Measurements from ENCODE around the gene HSD17B3.
"Not testable (repeated sequence)": the region's sequence is repeated elsewhere in the genome, so short reads cannot be mapped to it uniquely, and the experiment has no call there.

The HSD17B3 gene

DNA sequence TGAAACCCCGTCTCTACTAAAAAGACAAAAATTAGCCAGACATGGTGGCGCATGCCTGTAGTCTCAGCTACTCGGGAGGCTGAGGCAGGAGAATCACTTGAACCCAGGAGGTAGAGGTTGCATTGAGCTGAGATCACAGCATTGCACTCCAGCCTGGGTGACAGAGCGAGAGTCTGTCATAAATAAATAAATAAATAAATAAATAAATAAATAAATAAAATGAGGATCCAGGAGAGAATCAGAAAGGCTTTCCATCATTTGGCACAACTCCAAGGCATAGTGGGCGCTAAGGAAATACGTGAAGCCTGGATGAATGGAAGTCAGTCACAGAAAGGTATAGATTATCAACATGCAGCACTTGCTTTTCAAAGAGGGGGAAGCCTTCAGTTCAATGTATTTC lies 65.6 kb downstream of the HSD17B3 start:
- DNase-seq (ENCODE audit: low spot score): not testable (repeated sequence)

DNA sequence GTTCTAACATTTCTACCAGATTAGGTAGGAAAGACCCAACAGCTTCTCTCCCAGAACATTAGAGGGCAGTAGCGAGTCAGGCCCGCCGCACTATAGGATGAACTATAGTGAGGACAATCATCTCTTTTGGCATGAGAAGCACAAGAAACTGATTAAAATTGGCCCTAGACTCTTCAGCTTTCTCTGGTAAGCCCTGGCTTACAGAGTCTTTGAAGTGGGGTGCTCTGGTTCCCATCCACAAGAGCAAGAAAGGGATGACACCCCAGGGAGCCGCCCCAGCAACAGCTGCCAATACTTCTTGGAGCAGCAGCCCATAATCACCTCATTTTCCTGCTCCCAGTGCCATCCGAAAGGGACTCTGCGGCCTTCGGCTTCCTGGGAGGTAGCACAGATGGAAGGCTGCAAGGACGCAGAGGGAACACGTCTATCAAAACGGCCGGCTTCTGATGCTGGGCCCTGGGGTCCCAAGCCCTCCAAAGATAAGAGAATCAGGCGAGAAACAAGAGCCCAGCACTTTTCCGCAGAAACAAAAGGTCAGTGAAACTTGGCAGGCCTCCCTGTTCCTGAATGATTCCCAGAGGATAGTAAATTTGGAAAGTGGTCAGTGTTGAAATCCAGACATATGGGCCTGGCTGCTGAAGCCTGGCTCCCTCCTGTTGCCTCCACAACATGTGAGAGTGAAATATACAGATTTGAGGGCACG lies 69.3 kb downstream of the HSD17B3 start:
- DNase-seq (ENCODE audit: low spot score): peak; percentile 44

DNA sequence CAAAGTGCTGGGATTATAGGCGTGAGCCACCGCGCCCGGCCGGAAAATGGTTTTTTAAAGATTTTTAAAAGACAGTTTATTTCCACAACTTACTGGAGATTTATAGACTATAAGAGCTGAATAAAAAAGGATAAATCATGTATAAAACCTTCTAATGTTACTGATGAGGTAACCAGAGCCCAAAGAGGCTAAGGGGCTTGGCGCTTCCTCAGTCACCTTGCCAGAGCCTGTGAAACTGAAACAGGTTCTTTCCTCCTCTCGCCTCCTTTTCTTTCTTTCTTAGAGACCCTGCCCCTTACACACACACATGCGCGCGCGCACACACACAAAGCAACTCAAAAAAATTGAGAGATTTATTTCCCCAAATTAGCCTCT lies 69.8 kb downstream of the HSD17B3 start:
- no peak for DNase-seq (ENCODE audit: low spot score)

DNA sequence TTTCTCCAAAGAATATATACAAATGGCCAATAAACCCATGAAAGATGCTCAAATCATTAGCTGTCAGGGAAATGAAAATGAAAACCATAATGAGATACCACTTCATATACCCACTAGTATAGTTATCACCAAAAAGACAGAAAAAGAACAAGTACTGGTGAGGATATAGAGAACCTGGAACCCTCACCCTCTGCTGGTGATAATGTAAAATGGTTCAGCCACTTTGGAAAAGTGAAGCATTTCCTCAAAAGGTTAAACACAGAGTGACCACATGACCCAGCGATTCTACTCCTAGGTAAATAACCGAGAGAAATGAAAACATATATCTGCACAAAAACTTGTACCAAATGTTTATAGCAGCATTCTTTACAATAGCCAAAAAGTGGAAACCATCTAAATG lies 72.0 kb downstream of the HSD17B3 start:
- no peak for DNase-seq (ENCODE audit: low spot score)

DNA sequence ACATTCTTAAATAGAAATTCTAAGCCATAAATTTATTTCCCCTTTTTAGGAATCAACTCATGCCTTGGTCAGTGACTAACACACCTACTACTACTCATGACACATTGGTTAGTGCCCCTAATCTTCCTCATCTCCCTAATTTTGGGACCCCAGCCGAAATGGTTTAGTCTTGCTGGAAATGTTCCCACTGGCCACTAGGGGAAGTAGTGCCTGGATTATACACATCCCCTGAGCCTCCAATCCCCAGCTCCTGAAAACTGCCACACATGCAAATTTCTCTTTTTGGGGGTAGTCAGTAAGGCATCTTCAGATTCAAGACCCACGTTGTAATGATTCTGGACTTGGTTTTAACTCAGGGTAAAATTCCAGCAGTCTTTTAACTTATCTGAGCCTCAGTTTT lies 79.8 kb downstream of the HSD17B3 start:
- DNase-seq (ENCODE audit: low spot score): no peak

DNA sequence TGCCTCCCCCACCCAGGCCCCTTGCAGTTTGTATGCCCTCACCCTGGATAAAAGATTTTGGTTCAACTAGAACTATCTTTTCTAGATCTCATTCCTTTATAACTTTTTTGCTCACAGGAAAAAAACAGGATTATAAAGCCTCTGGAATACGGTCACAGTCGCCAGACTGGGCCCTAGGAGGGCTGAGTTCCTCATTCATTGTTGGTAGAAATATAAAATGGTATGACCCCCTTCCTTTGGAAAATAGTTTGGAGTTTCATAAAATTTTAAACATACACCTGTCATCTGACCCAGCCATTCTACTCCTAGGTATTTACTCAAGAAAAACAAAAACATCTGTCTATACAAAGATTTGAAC lies 82.1 kb downstream of the HSD17B3 start:
- DNase-seq (ENCODE audit: low spot score): no peak

DNA sequence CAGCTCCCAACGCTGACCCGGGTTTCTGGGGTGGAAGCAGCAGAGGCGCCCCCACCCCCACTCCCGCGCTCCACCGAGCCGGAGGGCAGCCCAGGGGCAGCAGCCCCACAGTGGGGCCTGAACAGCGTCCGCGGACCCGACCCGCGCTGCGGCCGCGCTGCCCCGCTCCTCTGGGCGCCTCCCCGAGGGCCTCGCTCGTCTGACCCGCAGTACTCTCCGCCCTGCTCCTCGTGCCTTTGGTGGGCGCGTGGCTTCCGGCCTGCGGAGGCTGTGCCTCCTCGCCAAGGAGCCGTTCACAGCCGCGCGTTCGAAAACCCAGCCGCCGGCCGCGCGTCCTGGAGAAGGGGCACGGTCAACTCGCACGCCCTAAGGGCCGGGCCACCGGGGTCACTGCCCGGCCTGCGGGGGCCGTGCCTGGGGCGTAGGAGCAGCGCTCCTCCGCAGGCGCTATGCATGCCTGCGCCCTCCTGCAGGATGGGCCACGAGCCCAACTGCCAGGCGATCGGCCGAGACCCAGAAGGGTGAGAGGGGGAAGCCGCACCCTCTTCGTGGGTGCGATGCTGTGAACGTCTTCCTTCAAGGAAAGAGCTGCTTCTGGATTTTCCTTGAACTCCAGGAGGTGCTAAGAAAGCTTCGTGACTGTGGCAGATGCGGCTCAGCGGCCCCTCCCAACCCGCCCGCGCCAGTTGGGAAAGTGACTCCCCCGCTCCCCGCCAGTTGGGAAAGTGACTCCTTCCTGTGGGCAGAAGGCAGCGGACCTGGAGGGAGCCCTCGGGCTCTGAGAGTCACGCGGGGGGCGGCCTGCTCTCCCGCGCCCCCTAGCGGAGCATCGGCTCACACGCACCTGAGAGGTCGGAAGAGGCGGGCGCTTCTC lies 82.7 kb downstream of the HSD17B3 start:
- DNase-seq (ENCODE audit: low spot score): peak; percentile 34

DNA sequence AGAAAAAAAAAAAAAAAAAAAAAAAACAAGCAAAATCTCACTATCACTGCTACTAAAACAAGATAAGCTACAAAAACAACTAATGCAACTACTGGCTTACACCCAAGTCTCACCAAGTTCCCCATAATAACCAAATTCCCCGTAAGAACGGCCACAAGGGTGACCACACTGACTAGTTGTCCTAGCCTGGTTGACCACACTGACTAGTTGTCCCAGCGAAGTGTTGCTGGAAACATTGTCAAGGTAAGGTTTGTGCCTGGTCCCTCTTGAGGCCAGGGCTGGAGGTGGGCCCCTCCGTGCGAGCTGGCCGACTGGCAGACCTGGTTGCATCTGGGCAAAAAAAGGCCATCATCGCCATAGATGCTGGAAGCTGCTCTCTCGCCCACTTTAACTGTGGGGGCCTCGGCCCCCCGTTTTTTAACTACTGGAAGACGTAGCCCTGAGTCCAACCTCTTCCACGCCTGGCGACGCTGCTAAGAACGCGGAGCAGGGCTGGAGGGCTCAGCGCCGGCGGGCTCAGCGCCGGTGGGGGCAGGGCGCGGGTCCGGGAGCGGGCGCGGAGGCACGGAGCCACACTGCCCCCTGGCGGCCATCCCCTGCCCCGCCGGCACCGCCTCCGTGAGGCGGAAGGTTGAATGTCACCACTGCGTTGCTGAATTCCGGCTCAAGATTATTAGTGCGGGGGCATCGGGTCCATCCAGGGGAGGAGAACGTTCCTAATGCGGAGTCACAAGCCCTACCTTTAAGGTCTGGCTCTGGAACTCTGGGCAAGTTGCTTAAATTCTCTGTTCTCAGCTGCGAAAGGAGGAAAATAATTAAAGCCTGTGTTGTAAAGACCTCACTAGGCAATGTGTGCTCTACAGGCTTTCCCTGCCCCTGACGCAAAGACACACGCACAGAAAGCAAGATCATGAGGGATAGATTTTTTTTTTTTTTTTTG lies 84.0 kb downstream of the HSD17B3 start:
- peak; percentile 70 for DNase-seq (ENCODE audit: low spot score)

DNA sequence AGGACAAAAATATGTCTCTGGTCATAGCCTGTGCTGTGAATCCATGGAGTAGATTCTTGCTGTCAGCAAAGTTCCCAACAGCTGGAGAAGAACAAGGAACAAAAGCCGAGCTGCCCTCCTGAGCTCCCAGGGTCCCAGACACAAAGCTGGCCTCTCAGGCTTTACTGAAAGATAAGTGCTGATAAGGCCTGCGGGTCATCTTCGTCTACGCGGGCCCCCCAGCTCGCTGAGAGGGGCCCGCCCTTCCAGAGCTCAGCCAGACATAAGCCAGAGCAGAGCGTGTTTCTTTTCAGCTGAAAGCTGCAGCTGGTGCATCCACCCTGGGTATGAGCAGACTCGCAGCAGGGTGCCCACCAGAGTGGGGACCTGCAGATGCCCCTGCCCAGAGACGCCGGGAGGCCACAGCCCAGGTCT lies 84.7 kb downstream of the HSD17B3 start:
- DNase-seq (ENCODE audit: low spot score): no peak

DNA sequence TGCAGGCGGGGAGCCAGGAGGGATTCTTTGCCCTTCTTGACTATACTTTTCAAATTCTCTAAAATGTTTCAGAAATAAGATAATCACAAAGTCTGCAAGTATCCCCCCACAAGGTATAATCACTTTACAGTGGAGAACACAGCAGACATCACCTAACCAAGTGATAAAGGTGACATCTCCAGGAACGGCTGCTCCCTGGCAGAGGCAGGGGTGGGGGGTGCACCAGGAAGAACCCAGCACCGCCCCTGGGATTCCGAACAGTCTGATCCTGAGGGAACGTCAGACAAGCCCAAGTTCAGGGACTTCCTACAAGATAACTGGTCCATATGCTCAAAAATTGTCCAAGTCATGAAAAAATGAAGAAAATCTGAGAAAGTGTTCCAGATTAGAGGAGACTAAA lies 85.4 kb downstream of the HSD17B3 start:
- DNase-seq (ENCODE audit: low spot score): no peak

DNA sequence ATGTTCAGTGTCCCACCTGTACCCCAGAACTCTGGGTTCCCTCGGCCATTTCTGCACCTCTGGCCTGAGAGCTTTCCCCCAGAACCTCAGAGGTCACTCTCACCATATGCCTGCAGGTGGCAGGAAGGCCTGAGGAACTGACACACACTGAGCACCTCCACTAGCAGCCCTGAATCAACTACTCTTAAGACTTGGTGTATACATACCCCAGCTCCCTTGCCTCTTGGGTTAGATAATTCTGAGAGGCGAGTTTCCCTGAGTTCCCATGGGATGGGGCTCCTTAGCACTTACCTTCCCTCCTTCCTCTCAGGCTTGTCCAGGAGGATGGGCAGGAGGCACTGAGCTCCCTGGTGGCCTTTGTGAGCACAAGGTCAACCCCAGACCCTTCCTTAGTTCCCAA lies 86.1 kb downstream of the HSD17B3 start:
- DNase-seq (ENCODE audit: low spot score): no peak

DNA sequence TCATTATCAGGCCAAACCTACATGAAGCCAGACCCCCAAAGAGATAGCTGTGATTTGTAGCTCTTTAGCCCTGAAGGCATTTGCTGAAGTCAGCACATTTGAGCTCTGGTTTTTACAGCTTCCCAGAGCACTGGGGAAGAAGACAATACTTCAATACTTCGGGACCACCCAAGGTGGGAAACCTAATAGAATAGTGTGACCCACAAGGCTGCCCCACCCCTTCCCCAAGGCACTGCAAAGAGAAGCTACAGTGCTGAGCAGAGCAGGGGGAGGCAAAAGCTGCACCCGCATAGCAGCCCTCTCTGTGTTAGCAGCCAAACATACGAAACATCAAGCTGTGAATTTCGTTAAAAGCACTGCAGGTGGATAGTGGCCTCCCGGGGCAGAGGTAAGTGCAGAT lies 87.3 kb downstream of the HSD17B3 start:
- no peak for DNase-seq (ENCODE audit: low spot score)

DNA sequence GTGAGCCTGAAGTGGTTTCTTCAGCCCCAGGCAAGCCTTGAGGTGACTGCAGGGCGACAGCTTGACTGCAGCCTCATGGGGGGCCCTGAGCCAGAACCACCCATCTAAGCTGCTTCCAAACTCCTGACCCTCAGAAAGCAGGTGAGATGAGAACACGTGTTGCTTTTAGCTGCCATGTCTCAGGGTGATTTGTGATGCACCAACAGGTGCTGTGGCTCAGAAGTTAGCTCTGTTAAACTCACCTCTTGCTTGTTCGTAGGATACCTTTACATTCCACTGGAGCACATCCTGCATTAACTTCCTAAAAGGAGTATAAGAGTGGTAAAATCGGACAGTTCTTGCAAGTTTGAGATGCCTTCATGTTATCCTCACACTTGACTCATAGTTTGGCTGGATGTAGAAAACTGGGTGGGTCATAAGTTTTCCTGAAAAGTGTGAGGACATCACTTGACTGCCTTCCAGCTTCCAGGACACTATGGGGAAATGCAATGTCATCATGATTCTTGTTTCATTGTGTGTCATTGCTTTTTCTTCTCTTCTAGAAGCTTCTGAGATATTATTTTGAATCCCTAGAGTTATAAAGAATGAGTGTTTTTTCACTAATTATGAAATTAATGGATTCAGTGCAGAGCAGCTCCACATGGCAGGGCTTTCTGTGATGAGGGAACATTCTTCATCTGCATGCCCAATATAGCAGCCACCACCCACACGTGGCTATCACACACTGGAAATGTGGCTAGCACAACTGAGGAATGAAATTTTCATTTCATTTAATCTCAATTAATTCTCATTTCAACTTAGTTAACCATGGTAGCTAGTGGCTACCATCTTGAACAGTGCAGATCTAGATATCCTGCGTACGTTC lies 92.3 kb downstream of the HSD17B3 start:
- DNase-seq (ENCODE audit: low spot score): no peak

DNA sequence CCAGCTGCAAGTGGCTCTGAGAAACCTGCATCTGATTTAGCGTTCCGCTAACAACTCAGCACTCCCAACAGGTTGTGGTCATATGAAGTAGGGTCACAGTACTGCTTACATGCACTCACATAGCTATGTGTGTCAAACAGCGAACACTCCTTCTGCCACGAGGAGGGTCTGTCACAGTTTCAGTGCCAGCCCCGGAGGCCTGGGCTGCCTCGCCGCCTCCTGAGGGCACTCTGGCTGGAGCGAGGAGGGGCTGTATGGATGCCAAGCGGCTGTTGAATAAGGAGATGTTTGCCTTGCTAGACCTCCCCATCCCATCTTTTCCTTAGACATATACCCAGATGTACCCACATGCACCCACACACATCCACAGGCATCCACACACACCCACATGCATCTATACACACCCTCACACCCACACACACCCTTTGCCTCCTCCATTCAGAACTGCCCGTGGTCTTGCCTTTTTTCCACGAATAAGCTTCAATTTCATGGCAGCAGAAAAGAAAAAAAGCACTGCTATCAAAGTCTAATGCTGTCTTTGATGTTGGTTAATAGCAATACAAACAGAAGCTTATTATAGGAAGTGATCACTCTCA lies 95.7 kb downstream of the HSD17B3 start:
- DNase-seq (ENCODE audit: low spot score): no peak

DNA sequence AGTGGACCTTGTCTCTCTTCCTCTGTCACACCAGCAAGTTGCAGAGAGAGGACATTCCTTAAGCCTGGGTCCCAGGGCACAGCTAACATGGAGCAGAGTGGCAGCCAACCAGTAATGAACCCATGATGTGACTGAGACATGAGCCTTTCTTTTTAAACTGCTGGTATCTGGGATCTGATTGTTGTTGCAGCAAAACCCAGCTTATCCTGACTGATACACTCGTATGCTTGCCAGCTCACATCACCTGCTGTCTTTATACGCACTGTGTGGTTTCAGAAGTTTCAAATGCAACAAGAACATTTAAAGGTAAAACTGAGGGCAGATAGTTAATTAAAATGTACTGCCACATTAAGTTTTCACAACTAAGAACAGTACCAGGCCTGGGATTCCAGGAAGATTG lies 97.1 kb downstream of the HSD17B3 start:
- no peak for DNase-seq (ENCODE audit: low spot score)

DNA sequence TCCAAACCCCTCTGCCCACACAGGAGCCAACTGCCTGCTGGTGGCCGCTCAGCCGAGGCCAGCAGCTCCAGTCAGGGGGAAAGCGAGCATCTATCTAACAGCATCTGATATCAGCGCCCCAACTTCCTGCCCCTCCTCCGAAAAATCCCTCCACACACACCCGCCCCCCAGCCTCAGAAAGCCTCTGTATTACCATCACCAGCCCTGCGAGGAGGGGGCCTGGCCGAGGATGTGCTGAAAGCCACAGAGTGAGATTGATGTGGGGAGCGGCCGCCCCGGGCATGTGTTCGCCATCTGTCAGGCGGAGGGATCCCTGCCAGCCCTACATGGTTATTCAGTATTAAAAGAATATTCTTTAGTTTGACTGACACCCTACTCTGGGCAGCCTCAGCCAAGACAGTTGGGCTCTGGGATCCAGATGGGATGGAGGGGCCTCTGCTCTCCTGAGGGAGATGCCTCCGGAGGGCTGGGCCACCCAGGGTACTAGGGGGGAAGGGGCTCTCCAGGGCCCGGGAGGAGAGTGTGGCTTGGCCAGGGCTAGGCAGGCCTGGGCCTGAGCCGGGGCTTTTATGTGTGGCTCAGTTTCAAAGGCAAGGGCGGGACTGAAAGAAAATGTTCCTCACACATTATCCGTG lies 98.0 kb downstream of the HSD17B3 start:
- DNase-seq (ENCODE audit: low spot score): peak; percentile 3

DNA sequence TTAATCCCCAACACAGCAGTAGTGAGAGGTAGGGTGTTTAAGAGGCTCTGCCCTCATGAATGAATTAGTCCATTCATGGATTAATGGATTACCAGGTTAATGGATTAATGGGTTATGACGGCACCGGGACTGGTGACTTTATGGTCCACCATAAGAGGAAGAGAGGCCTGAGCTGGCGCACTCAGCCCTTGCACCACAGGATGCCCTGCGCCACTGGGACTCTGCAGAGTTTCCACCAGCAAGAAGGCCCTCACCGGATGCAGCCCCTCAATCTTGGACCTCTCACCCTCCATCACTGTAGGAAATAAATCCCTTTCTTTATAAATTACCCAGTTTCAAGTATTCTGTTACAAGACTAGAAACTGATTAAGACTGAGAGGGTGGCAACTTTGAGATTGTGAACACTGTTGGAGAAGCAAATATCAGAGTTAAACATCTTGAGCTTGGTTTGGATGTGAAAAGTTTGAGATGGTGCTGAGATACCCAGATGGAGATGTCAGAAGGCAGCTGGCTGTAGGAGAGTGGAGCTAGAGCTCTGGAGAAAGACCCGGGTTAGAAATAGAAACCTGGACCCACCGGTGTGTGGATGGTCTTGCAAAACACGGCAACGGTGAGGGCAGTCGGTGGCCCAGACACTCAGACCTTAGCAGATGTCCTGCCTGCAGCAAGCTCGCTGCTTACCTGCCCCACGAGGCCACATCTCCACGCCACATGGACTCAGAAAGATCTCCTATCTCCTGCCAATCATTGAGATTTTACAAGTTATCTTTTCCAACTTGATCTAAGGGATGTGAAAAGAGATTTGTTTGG lies 98.8 kb downstream of the HSD17B3 start:
- no peak for DNase-seq (ENCODE audit: low spot score)

DNA sequence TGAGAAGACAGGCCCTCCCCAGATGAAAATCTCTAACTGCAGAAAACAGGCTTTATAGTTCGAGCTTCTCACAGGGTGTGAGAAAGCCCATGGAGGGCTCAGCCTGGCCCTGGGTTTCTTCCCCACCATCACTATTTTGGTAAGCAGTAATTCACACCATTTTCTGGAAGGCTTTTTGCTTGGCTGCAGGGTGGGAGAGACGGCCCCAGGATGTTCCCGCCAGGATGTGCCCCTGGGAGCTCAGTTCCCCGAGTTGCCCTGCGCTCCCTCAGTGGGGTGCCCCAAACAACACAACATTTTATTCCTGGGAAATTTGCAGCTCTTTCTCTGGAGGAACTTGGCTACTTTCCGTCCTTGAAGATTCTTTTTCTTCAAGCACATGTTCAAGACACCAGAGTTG lies 100.8 kb downstream of the HSD17B3 start:
- no peak for DNase-seq (ENCODE audit: low spot score)

DNA sequence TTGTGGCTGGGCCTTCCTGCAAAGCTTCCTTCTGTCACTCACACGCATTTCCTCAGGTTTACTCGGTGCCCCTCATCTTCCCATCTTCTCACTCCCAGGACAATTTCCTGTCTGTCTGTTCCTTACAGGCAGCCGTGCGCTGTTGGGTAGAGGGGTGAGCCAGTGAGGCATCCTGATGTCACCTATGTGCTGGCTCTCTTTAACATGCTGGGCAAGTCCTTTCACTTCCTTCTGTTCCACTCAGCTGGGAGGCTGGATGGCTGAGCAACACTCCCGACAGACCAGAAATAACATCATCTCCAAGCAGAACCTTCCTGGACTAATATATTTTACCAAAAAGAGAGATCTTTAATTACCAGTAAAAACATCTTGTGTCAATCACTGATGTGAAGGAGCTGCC lies 103.0 kb downstream of the HSD17B3 start:
- DNase-seq (ENCODE audit: low spot score): no peak

DNA sequence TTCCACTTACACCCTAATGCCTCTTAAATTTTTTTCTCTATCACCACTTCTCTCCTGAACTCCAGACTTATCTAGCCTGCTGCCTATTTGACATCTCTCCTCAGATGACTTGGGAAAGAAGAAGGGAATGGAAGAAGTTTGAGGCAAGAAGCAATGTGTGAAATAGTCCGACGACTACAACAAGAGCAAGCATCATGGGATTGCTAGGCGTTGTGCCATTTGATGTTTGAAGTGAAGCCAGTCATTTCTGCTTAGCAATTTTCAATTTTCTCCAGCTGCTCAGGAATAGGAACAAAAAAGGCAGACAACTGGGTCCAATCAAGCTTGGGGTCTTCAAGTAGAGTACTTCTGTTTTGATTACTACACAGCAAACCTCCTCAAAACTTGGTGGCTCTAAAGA lies 106.4 kb downstream of the HSD17B3 start:
- no peak for DNase-seq (ENCODE audit: low spot score)
